ENCODE measurements around the gene NDUFS7. TPM values are rescaled to one million over a fixed set of nuclear protein-coding genes. Genes with fewer than 3 reads are reported as not detected.
A peak's percentile ranks its signal among the peaks of the same experiment; 100 is the strongest.

Gene NDUFS7
- total and polyA plus RNA-seq, 9 of the 15 experiments (the other 6 are each of a cell fraction or from before 2014, with no cell fraction given), result 6.0 to 271 (median 60.6) TPM

GRCh38 chr19:1401889-1402217, 18.1 kb downstream of the NDUFS7 start (continued):
- no peak for TF ChIP-seq ATF6 (CRISPR knock-in tag; IDR thresholded peaks at IDR 0.05)
- no peak for TF ChIP-seq WHSC1 (IDR thresholded peaks at IDR 0.05; ENCODE audit: low read length)
- TF ChIP-seq CHD7 (IDR thresholded peaks at IDR 0.05; ENCODE audit: low read depth, low read length), result no peak
- no peak for TF ChIP-seq HNRNPLL (IDR thresholded peaks at IDR 0.05; ENCODE audit: low read depth, low read length, poor library complexity, severe bottlenecking)
- TF ChIP-seq MAFK (IDR thresholded peaks at IDR 0.05; ENCODE audit: low read length), result no peak
- no peak for TF ChIP-seq KAT2B (IDR thresholded peaks at IDR 0.05; ENCODE audit: low read depth, low read length)
- no peak for TF ChIP-seq TAF9B (IDR thresholded peaks at IDR 0.05; ENCODE audit: partially characterized antibody)
- peak; percentile 86 for TF ChIP-seq MBD1 (CRISPR knock-in tag; IDR thresholded peaks at IDR 0.05)
- no peak for TF ChIP-seq ZBED1 (IDR thresholded peaks at IDR 0.05)
- no peak for TF ChIP-seq NCOA2 (IDR thresholded peaks at IDR 0.05; ENCODE audit: partially characterized antibody in 2 of 2)
- TF ChIP-seq TFAP4 (CRISPR knock-in tag; IDR thresholded peaks at IDR 0.05; ENCODE audit: borderline replicate concordance), result no peak
- no peak for TF ChIP-seq MYC (IDR thresholded peaks at IDR 0.05; ENCODE audit: low read depth, low read length)
- TF ChIP-seq MYC (CRISPR knock-in tag; IDR thresholded peaks at IDR 0.05; ENCODE audit: borderline replicate concordance, low read depth), result no peak
